HG03521 (cell line): ENCODE measurements around the gene CLDN4.
"Not testable (repeated sequence)": the region's sequence is repeated elsewhere in the genome, so short reads cannot be mapped to it uniquely, and the experiment has no call there.

ENCODE experiments used
- ATAC-seq: cut with Tn5 transposase; IDR thresholded peaks from one replicate; pipeline ENCODE4 v1.9.1; 2021; ENCODE audit warnings: mild to moderate bottlenecking, moderate library complexity; ENCODE audit not compliant: unreplicated experiment

Gene CLDN4

DNA sequence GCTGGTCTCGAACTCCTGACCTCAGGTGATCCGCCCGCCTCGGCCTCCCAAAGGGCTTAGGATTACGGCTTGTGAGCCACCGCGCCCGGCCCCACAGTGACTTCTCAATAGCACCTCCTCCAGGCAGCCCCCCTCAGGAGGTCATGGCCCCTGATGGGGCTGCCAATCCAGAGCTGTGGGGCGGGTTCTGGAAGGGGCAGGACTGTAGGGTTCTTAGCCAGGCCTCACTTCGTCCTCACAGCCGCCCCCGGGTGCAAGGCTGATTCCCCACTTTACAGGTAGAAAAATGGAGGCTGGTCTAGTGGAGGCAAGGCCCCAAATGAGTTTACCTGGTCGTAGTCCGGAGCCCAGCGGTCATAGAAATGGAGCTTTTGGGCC is 10.9 kb downstream of the CLDN4 start:
- ATAC-seq = no peak

DNA sequence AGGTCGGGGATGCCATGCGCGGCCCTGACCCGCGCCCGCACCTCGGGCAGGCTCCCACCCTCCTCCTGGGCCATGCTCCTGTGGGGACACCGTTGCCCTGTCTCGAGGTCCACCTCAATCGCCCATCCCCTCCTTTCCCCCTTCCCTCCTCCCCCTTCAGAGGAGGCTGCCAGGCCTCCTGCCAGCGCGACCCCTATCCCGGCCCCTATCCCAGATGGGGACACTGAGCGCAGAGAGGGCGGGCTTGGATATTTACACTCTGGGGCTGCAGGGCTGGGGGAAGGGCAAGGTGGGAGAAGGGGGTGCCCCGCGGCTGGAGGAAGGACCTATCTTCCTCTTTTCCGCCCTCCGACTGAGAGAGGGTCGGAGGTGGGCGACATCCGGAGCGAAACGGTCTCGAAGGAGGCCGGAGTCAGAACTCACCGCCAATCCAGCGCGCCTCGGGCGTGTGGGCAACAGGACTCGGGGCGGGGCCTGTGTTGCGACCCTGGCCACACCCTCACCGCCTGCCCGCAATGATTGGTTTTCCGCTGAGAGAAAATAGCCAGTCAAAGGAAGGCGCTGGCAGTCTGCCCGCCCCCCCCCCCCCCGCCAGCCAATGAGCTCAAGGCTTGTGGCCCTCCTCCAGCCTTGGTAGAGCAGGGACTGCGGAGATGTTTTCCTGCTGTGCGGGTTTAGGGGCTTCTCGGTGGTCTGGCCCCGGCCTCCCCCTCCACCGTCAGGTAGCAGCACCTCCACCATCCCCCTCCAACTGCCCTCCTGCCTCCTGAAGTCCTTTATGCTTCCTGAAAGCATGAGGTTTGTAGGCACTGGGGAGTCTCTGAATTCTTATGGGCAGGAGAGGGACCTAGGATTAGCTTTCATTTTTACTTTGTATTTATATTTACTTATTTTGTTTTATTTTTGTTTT is 11.5 kb downstream of the CLDN4 start, which contains the start of gene METTL27:
TSS of gene METTL27 (minus strand) at position 450 of the 910 bp plus-strand sequence. CDS start at position 74, 376 bp downstream.
- ATAC-seq = peak; percentile 96

DNA sequence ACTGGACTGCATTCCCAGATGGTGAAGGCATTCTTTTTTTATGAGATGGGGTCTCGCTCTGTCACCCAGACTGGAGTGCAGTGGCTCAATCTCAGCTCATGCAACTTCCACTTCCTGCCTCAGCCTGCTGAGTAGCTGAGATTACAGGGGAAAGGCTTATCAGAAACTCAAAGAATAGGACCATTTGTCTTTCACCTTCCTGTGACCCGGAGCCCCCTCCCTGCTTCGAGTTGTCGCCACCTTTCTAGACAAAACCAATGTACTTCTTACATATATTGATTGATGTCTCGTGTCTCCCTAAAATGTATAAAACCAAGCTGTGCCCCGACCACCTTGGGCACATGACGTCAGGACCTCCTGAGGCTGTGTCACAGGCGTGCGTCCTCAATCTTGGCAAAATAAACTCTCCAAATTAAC is 13.3 kb downstream of the CLDN4 start:
- no peak for ATAC-seq

DNA sequence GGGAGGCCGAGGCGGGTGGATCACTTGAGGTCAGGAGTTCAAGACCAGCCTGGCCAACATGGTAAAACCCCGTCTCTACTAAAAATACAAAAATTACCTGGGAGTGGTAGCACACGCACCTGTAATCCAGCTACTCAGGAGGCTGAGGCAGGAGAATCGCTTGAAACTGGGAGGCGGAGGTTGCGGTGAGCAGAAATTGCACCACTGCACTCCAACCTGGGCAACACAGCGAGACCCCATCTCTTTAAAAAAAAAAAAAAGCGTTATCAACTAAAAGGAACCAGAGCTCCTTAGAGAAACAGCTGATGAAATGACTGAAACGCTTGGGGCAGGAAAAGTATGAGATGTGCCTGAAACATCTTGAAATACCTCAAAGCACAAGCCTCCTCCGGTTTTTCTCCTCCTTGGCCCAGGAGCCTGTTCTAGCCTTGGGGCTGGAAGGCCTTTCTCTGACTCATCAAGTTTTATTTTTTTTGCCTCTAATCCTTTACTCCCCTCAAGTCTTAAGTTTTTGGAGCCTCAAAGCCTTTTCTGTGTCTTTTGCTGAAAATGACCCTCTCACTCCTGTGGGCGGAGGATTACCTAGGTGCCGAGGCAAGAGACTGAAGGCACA is 14.2 kb downstream of the CLDN4 start:
- ATAC-seq = no peak

DNA sequence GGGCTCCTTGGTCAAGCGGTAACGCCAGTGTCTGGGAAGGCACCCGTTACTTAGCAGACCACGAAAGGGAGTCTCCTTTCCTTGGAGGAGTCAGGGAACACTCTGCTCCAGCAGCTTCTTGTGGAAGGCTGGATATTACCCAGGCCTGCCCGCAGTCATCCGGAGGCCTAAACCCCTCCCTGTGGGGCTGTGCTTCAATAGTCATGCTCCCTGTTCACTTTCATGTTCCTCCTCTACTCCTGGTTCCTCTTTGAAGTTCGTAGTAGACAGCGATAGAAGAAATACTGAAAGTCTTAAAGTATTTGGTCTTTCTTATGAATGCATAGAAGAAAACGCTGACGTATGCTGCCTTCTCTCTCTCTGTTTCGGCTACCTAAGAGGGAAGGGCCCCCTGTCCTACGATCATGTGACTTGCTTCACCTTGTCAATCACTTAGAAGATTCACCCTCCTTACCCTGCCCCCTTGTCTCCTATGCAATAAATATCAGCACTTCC is 15.0 kb downstream of the CLDN4 start:
- ATAC-seq = not testable (repeated sequence)

DNA sequence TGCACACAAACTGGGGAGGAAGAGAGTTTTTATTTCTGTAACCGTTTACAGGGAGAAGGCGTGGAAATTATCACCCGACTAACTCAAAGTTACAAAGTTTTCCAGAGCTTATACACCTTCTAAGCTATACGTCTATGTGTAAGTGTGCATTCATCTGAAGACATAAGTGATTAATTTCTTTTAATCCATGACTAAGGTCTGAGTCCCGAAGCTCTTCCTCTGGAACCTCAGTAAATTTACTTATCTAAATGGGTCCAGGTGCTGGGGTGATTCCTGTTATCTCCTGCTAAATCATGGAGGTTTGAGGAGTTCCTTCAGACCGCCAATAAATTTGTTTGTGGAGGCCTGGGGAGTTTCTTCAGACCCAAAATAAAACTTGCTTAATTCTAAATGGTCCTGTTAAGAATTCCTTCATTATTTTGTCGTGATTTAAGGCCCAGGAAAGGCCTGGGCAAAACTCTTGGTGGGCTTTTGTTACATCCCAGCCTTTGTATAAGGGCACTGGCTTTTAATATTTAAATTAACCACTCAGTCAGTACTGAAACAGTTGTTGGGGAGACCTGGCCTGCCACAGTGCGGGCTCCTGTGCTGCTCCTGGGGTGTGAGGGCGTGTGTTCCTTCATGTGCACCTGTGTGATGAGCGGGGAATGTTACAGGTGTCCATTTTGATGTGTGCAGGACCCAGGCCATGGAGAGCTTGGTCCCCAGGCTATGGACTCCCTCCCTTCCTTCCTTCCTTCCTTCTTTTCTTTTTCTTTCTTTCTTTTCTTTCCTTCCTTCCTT is 17.3 kb downstream of the CLDN4 start:
- no peak for ATAC-seq

DNA sequence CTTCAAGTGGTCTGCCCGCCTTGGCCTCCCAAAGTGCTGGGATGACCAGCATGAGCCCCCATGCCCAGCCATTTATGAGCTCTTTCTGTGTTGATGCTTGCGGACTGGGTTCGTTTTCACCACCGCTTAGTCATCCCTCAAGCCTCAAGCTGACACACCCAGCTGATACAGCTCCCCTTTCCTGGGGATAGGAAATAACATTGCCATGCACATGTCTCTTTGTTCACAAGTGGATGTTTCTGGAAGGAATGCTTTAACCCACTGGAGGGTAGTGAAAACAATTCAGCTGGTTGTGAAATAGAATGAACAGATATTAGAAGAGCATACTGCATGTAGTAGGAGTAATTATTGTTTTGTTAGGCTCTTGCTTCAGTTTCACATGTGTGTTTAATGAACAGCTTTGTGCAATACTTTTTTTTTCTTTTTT is 20.0 kb downstream of the CLDN4 start:
- ATAC-seq = no peak

DNA sequence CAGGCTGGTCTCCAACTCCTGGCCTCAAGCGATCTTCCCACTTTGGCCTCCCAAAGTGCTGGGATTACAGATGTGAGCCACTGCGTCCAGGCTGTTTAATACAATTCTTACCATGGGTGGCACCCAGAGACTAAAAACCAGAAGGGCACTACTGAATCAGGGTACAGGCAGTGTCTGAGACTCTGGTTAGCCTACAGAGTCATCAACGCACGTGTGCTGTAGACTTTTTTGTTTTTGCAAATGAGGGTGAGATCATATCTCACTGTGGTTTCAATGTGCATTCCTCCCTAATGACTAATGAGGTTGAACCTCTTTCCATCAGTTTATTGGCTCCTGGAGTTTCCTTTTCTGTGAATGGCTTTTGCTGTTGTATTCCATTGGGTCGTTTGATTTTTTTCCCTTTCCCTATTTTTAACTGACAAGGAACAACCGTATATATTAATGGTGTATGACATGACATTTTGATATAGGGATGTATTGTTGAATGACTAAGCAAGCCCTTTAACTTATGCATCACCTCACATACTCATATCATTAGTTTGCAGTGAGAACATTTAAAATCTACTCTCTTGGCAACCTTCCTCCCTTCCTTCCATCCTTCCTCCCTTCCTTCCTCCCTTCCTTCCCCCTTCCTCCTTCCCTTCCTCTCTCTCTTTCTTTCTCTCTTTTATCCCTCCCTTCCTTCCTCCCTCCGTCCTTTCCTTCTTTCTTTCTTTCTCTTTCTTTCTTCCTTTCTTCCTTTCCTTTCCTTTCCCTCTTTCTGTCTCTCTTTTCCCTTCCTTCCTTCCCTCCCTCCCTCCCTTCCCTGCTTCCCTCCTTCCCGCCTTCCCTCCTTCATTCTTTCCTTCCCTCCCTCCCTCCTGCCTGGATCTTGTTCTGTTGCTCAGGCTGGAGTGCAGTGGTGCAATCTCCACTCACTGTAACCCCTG is 20.9 kb downstream of the CLDN4 start:
- peak; percentile 82 for ATAC-seq

DNA sequence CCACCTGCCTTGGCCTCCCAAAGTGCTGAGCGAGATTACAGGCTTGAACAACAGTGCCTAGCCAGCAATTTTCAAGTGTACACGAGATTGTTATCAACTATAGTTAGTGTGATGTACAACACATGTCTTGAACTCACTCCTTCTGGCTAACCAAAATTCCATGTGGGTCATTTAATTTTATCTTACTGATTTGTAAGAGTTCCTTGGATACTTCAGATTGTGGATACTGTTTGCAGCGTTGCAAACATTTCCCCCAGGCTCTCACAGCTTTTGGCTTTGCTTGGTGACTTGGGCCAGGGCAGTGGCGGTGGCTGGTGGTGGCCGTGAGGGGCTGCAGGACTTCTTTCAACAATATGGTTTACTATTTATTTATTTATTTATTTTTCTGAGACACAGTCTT is 21.7 kb downstream of the CLDN4 start:
- ATAC-seq = no peak

DNA sequence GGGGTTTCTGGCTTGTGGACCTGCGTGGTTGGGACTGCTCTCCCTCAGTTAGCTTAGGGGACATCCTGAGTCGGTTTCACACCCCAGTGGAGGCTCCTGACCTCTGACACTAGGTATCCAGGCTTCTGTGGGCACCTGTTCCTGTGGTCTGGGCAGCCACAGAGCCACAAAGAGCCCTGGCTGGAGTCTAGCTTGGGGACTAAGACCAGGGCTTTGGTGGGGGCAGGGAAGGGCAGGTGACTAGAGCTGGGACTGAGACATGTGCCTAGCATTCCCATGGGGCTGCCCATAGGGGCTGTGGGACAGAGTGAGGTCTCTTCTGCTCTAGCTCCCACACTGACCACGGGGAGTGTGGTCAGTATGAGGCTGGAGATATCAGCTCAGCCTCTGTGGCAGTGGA is 26.1 kb downstream of the CLDN4 start:
- ATAC-seq = no peak

DNA sequence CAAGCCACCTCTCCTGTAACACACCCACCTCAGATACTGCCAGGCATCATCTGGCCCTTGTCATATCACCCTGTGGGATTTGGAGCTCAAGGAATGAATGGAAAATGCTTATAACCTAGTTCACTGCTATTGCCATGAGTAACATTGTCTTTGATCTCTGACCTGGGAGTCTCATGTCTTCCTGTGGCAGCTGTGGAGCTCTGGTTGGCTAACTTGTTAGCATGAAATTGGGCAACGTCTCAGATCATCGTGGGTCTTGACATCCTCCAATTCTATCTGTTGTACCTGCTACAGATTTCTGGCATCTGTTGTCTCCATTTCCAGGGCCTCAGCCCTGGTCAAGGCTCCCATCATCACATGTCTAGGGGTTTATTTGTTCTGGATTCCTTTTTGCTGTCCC is 28.0 kb downstream of the CLDN4 start:
- no peak for ATAC-seq

DNA sequence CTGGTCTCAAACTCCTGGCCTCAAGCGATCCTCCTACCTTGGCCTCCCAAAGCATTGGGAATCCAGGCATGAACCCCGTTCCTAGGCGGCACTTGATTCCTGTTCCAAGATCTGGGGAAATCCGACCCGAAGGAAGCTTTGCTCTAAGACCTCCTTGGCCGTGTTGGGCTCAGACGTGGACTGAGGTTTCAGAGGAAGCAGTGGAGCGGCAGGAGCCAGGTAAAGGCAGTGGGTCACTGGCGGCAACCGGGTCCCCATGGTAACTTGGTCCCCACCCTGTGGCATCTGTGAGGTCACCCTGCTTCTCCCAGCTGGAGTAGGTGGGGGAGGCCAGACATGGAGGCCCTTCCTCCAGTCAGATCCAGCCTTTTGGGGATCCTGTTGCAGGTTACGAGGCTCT is 30.1 kb downstream of the CLDN4 start, which contains the start of gene TMEM270:
TSS of gene TMEM270 (plus strand) at position 301 of the 400 bp plus-strand sequence. CDS start at position 337, 36 bp downstream.
- ATAC-seq = no peak

DNA sequence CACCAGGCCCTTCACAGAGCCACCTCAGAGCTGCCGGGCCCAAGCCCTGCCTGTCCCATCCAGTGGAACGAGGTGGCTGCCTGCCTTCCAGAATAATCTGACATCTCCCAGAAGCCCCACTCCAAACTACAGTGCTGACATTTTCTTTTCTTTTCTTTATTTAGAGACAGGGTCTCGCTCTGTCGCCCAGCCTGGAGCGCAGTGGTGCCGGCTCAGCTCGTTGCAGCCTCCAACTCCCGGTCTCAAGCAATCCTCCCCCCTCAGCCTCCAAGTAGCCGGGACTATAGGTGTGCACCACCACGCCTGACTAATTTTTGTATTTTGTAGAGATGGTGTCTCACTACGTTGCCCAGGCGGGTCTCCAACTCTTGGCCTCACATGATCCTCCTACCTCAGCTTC is 30.5 kb downstream of the CLDN4 start:
- ATAC-seq = no peak

DNA sequence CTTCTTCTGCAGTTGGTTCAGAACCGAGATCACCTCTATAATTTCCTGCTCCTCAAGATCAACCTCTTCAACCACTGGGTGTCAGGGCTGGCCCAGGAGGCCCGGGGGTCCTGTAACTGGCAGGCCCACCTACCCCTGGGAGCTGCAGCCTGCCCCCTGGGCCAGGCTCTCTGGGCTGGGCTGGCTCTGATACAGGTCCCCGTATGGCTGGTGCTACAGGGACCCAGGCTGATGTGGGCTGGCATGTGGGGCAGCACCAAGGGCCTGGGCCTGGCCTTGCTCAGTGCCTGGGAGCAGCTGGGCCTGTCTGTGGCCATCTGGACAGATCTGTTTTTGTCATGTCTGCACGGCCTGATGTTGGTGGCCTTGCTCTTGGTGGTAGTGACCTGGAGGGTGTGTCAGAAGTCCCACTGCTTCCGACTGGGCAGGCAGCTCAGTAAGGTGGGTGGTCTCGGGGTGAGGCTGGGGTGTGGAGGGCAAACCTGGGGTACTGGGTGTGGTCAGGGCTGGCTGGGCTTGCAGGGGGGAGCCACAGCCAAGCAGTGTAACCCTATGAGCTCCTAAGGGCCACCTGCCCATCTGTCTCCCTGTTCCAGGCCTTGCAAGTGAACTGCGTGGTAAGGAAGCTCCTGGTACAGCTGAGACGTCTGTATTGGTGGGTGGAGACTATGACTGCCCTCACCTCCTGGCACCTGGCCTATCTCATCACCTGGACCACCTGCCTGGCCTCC is 34.4 kb downstream of the CLDN4 start:
- ATAC-seq = no peak

DNA sequence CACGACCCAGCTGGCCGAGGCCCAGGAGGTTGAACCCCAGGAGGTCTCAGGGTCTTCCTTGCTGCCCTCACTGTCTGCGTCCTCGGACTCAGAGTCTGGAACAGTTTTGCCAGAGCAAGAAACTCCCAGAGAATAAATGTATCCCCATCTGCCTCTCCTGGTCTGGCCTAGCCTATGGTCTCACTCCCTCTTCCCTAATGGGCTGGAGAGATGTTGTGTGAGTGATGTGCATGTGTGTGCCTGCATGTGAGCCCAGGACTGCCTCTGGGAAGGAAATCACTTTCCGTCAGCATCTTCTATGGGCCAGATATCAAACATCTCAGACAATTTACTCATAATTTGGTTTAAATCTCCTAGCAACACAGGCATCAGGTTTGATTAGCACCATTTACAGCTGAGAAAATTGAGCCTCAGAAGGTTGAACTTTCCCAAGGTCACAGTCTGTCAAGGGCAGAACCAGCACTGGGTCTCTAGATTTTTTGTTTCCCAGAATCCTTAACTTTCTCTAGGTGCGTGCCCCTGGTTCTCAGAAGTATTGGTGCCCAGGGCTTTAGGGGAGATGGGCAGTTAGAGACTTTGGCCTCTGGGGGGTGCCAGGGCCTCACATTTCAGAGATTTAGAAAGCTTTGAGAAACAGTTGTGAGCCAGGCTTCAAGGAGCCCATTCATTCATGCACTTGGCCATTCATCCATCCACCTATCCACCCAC is 35.1 kb downstream of the CLDN4 start:
- ATAC-seq = no peak

DNA sequence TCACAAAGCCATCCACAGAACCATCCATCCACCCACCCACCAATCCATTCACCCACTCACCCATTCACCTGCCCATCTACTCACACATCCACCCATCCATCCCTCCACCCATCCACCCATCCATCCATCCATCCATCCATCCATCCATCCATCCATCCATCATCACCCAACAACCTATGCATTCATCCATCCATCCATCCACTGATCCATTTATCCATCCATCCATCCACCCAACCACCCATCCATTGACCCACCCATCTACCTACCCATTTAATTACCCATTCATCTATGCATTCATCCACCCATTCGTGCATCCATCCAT is 35.6 kb downstream of the CLDN4 start:
- ATAC-seq = no peak

DNA sequence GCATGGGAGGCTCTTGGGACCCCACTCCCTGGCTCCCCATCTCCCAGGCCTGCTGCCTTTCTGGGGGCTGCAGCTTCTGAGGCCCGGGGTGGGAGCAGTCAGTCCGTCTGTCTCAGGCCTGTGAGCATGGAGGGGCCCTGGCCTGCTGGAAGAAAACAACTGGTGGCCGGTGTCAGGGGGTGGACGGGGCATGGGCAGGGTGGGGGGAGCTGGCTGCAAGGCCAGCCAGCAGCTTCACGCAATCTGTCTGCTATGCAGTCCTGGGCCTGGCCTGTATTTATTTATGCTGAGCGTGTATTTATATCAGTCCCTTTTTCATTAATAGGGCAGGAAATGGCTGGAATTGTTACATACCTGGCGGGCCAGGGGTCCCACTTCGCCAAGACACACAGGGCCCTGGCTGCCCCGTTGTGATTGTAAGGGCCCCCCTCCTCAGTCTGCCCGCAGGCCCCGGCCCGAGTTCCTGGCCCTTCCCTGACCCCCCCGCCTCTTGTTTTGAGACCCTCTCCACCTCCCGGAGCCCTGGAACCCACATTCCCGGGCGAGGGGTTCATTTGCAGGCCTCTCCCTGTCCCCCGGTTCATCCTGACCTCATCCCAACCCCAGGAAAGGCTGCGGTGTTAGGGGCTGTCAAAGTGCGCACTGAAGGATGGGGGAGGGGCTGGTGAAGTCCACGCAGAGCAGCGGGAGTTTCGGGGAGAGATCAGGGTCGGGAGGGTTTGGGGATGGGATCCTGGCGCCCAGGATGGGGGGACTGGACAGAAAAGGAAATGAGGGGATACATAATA is 38.4 kb downstream of the CLDN4 start:
- no peak for ATAC-seq

DNA sequence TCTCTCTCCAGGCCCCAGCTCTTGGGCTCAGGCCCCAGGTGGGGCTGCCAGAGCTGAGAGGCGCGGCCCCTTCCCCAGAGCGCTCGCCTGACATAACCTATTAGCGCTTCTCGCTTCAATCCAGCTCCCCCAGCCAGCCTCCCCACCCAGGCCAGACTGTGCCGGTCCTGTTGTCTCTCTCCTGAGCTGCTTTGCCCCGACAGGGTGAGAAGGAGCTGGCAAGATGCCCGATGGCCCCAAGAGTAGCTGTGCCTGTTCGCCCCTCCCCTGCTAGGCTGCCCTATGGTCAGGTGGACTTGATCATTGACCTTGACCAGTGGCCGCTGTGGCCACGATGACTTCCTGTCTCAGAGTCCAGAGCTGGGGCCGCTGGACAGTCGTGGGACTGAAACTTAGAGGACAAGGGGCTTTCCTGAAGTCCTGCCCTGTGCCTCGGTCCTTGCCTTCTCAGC is 39.3 kb downstream of the CLDN4 start:
- ATAC-seq = no peak
